Measurements from ENCODE around the gene KRT1. TPM values are rescaled to one million over a fixed set of nuclear protein-coding genes. Genes with fewer than 3 reads are reported as not detected.

The KRT1 gene
- polyA plus RNA-seq, 1 donor = 0.51 TPM

DNA sequence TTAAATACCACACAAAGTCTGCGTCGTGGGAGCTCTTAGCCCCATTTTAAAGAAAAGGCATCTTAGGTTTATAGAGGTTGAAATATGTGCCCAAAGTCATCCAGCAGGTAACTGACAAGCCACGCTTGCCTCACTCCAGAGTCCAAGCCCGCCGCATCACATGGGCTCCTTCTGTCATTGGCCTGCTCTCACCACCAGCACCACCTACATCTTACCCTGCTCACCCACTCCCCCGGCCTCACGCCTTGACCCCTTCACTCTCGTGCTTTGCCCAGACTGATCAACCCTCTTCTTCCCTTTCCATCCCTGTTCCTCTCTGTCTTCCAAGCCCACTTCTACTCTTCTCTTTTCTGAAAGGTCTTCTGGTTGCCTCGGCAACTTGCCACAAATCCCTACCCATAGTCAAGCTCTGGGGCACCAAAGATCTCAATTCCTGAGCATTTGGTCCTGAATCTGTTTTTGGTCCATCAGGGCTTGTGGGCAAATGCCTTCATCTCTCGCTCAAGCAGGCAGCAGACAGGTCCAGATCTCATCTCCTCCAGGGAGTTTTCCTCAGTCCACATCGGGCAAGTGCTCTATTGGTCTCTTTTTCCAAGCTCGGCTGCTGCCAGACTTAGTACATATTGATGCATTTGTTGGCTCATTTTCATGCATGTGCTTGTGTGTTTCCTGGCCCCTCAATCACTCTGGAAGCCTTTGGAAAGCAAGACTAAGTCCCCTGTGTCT lies 3.5 kb upstream of the KRT1 start:
- WGBS (ENCODE audit: insufficient coverage, low lambda C conversion rate) = 89% methylated on average over 3 of the region's 12 CpGs
- DNase-seq = no peak
- no peaks in the 10 kb centered on the region for H3K36me3 ChIP-seq (ENCODE audit: control insufficient read depth, insufficient read depth, low read length)
- H3K27me3 ChIP-seq (ENCODE audit: control insufficient read depth, insufficient read depth, low read length) = peaks cover 31% of the 10 kb centered on the region
- no peaks in the 10 kb centered on the region for H3K4me1 ChIP-seq (ENCODE audit: control insufficient read depth, insufficient read depth, low read length)
- no peak overlapping the region for H3K27ac ChIP-seq (ENCODE audit: low read length)
- H3K9me3 ChIP-seq (ENCODE audit: control insufficient read depth, low read depth, low read length) = no peaks in the 10 kb centered on the region
- H3K4me3 ChIP-seq (ENCODE audit: low read length) = no peak overlapping the region

DNA sequence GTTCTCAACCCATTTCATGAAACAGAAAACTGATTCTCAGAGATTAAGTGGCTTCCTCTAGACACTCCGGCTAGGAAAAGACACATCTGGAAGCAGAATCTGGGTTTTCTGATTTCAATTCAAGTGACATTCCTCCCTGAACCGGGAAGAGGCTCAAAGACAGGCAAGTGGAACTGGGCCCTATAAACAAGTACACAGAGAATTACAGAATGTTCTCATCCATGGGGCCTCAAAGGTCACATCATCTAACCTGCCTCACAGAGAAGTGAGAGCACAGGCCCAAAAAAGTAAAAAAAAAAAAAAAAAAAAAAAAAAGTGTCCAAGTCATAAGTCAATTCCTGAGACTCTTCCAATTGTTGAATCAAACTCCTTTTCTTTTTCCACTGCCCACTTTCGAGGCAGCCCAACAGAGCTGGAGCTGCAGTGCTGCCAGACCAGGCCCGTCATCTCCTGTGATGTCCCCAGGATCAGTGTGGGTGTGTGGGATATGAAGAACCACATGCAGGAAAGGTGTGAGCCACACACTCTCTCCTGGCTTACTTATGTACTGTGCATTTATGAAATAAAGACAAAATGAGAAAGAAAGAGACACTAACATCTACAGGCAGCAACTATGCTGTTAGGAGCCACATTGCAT lies 2.8 kb upstream of the KRT1 start:
- Histone ChIP-seq H3K36me3 (ENCODE audit: control insufficient read depth, insufficient read depth, low read length) (no peaks in the 10 kb centered on the region), H3K27me3 (ENCODE audit: control insufficient read depth, insufficient read depth, low read length) (peaks cover 28% of the 10 kb centered on the region), H3K4me1 (ENCODE audit: control insufficient read depth, insufficient read depth, low read length) (no peaks in the 10 kb centered on the region), H3K9me3 (ENCODE audit: control insufficient read depth, low read depth, low read length) (no peaks in the 10 kb centered on the region), H3K27ac (ENCODE audit: low read length) (no peak overlapping the region), H3K4me3 (ENCODE audit: low read length) (no peak overlapping the region)
- DNase-seq = no peak
- WGBS (ENCODE audit: insufficient coverage, low lambda C conversion rate) = no CpG with 5 or more reads among the region's 4 CpGs

DNA sequence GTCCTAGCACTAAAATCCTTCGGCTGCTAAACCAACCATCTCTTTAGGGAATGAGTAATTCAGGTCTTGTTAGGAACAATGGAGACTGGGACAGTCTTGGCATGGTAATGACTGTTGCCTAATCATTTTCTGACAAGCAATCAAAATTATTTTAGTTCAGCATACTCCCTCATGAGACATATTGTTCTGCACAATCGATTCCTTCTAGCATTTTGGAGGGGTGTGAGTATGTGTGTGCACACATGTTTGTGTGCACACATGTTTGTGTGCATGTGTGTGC lies 2.1 kb upstream of the KRT1 start:
- Histone ChIP-seq H3K27me3 (ENCODE audit: control insufficient read depth, insufficient read depth, low read length) (peaks cover 23% of the 10 kb centered on the region), H3K4me3 (ENCODE audit: low read length) (no peak overlapping the region), H3K4me1 (ENCODE audit: control insufficient read depth, insufficient read depth, low read length) (no peaks in the 10 kb centered on the region), H3K27ac (ENCODE audit: low read length) (no peak overlapping the region), H3K36me3 (ENCODE audit: control insufficient read depth, insufficient read depth, low read length) (no peaks in the 10 kb centered on the region), H3K9me3 (ENCODE audit: control insufficient read depth, low read depth, low read length) (no peaks in the 10 kb centered on the region)
- no CpG with 5 or more reads among the region's 2 CpGs for WGBS (ENCODE audit: insufficient coverage, low lambda C conversion rate)
- no peak for DNase-seq

DNA sequence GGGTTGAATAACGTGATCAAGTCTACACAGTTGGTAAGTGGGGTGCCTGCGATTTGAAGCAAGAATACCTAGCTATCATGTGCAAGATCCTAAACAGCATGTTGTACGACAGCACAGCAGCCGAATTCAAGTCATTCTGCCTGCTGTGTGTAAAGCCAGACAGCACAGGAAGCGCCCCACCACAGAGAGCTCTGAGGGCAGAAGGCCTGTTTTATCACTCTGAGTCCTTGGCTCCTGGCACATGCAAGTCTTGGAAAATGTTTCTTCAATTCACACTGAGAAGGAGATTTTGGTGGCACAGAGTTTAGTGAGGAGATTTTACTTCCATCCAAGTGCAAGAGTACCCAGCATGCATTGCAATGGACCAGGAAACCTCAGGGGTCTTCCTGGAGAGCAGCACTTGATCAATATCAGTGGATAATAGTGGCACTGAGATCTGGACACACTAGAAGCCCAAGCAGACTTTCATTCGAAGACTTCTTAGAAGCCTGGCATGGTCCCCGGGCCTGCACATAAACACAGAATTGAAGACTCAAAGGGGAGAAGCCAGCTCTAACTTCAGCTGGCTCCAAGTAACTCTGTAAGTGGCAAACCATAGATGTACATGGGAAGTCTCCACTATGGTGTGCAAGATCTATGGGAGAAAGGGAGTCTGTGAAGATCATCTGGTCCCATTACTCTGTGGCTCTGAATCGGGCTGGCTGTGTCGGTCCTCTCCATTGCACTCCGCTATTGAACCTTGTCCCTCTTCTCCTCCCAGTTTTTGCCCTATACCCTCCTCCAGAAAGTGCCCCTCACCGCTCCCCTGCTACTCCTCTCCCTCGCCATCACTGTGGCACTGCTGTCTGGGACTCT lies 1.5 kb upstream of the KRT1 start:
- Histone ChIP-seq H3K4me3 (ENCODE audit: low read length) (no peak overlapping the region), H3K9me3 (ENCODE audit: control insufficient read depth, low read depth, low read length) (no peaks in the 10 kb centered on the region), H3K36me3 (ENCODE audit: control insufficient read depth, insufficient read depth, low read length) (no peaks in the 10 kb centered on the region), H3K27ac (ENCODE audit: low read length) (no peak overlapping the region), H3K27me3 (ENCODE audit: control insufficient read depth, insufficient read depth, low read length) (peaks cover 22% of the 10 kb centered on the region), H3K4me1 (ENCODE audit: control insufficient read depth, insufficient read depth, low read length) (no peaks in the 10 kb centered on the region)
- 96% methylated on average over 4 of the region's 12 CpGs for WGBS (ENCODE audit: insufficient coverage, low lambda C conversion rate)
- no peak for DNase-seq

DNA sequence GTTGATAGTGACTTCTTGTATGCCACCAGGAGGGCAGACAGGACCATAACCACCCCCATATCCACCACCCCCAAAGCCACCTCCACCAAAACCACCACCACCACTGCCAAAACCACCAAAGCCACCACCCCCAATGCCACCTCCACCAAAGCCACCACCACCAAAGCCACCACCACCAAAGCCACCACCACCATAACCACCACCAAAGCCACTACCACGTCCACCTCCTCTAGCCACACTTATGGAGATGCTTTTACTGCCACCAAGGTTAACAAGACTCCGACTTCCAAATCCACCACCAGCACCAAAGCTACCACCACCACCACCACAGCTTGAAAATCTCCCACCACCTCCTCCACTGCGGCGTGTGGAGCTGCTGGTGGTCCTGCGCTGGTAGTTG lies 332 bp downstream of the KRT1 start:
- H3K4me3 ChIP-seq (ENCODE audit: low read length) = no peak overlapping the region
- no peaks in the 10 kb centered on the region for H3K9me3 ChIP-seq (ENCODE audit: control insufficient read depth, low read depth, low read length)
- no peak for DNase-seq
- H3K27me3 ChIP-seq (ENCODE audit: control insufficient read depth, insufficient read depth, low read length) = peaks cover 18% of the 10 kb centered on the region
- WGBS (ENCODE audit: insufficient coverage, low lambda C conversion rate) = no CpG with 5 or more reads among the region's 5 CpGs
- no peaks in the 10 kb centered on the region for H3K4me1 ChIP-seq (ENCODE audit: control insufficient read depth, insufficient read depth, low read length)
- H3K27ac ChIP-seq (ENCODE audit: low read length) = no peak overlapping the region
- no peaks in the 10 kb centered on the region for H3K36me3 ChIP-seq (ENCODE audit: control insufficient read depth, insufficient read depth, low read length)

DNA sequence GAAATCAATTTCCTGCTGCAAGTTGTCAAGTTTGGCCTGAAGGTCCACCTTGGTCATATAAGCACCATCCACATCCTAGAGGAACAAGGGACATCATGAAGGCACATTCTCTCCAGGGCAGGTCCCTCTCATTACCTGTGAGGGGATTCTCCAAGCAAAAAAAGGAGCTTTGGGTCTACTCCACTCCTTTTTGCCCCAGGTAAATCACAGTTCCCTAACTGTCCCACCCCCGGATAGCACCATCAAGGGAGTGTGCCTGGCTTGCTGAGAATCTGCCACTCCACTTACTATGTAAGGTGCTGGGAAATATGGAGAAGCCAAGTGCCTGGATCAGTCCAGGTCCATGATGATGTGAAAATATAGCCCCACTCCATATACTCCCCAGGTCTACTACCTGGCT lies 2.5 kb downstream of the KRT1 start:
- no CpG with 5 or more reads among the region's 1 CpG for WGBS (ENCODE audit: insufficient coverage, low lambda C conversion rate)
- no peak for DNase-seq
- H3K36me3 ChIP-seq (ENCODE audit: control insufficient read depth, insufficient read depth, low read length) = no peaks in the 10 kb centered on the region
- H3K4me3 ChIP-seq (ENCODE audit: low read length) = no peak overlapping the region
- no peaks in the 10 kb centered on the region for H3K4me1 ChIP-seq (ENCODE audit: control insufficient read depth, insufficient read depth, low read length)
- H3K27ac ChIP-seq (ENCODE audit: low read length) = no peak overlapping the region
- peaks cover 23% of the 10 kb centered on the region for H3K27me3 ChIP-seq (ENCODE audit: control insufficient read depth, insufficient read depth, low read length)
- no peaks in the 10 kb centered on the region for H3K9me3 ChIP-seq (ENCODE audit: control insufficient read depth, low read depth, low read length)

DNA sequence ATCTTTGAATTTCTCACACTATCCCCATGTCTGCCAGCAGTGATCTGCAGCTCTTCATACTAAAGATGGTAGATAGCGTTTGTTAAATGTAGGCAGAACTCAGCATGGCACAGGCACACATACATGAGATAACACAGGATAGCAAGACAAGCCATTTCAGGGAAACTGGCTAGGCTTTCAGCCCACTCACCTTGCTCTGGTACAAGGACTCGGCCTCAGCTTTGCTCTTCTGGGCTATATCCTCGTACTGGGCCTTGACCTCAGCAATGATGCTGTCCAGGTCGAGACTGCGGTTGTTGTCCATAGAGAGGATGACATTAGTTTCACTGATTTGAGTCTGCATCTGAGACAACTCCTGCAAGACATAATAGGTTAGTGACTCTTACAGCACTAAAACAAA lies 3.1 kb downstream of the KRT1 start:
- no peak overlapping the region for H3K27ac ChIP-seq (ENCODE audit: low read length)
- no peaks in the 10 kb centered on the region for H3K4me1 ChIP-seq (ENCODE audit: control insufficient read depth, insufficient read depth, low read length)
- peaks cover 23% of the 10 kb centered on the region for H3K27me3 ChIP-seq (ENCODE audit: control insufficient read depth, insufficient read depth, low read length)
- no peak overlapping the region for H3K4me3 ChIP-seq (ENCODE audit: low read length)
- H3K9me3 ChIP-seq (ENCODE audit: control insufficient read depth, low read depth, low read length) = no peaks in the 10 kb centered on the region
- H3K36me3 ChIP-seq (ENCODE audit: control insufficient read depth, insufficient read depth, low read length) = no peaks in the 10 kb centered on the region
- no peak for DNase-seq
- no CpG with 5 or more reads among the region's 5 CpGs for WGBS (ENCODE audit: insufficient coverage, low lambda C conversion rate)

DNA sequence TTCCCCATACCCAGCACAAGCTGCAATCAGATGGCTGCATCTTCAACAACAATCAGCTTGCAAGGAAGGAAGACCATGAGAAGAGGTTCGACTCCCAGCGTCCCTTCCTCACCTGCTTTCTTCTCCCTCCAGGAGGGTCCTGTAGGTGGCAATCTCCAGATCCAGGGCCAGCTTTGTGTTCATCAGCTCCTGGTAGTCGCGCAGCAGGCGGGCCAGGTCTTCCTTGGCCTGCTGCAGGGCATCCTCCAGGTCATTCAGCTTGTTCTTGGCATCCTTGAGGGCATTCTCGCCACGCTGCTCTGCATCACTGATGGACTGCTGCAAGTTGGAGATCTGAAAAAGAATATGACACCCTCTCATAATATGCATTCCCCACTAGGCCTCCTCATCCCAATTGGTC lies 4.0 kb downstream of the KRT1 start:
- Histone ChIP-seq H3K27me3 (ENCODE audit: control insufficient read depth, insufficient read depth, low read length) (peaks cover 23% of the 10 kb centered on the region), H3K27ac (ENCODE audit: low read length) (no peak overlapping the region), H3K9me3 (ENCODE audit: control insufficient read depth, low read depth, low read length) (no peaks in the 10 kb centered on the region), H3K36me3 (ENCODE audit: control insufficient read depth, insufficient read depth, low read length) (no peaks in the 10 kb centered on the region), H3K4me1 (ENCODE audit: control insufficient read depth, insufficient read depth, low read length) (no peaks in the 10 kb centered on the region), H3K4me3 (ENCODE audit: low read length) (no peak overlapping the region)
- no peak for DNase-seq
- WGBS (ENCODE audit: insufficient coverage, low lambda C conversion rate) = no CpG with 5 or more reads among the region's 7 CpGs

DNA sequence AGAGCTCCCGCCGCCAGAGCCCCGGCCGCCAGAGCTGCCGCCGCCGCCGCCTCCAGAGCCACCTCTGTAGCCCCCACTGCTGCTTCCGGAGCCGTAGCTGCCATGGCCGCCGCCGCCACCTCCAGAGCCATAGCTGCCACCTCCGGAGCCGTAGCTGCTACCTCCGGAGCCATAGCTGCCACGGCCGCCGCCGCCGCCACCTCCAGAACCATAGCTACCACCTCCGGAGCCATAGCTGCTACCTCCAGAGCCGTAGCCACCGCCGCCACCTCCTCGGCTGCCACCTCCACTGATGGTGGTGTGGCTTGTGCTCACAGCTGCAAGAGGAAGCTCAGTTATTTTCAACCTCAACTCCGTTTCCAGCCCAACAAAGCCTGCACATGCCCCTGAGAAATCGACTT lies 4.9 kb downstream of the KRT1 start:
- no peak for DNase-seq
- peaks cover 24% of the 10 kb centered on the region for H3K27me3 ChIP-seq (ENCODE audit: control insufficient read depth, insufficient read depth, low read length)
- WGBS (ENCODE audit: insufficient coverage, low lambda C conversion rate) = no CpG with 5 or more reads among the region's 28 CpGs

DNA sequence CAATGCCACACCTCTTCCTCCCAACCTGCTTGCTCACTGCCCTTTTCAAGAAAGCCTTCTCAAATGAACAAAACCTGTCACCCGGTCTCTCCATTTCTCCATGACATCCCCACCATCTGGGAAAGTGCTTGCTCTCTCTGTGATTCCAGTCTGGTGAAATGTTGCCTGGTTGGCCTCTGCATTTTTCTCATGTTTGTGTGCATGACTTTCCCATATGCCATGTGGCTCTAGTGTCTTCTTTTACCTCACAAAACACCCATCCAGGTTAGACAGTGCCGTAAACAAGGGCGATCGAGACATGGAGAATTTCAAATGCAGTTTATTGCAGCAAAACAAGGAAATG lies 5.8 kb downstream of the KRT1 start:
- no peak overlapping the region for H3K27ac ChIP-seq (ENCODE audit: low read length)
- no peaks in the 10 kb centered on the region for H3K9me3 ChIP-seq (ENCODE audit: control insufficient read depth, low read depth, low read length)
- H3K36me3 ChIP-seq (ENCODE audit: control insufficient read depth, insufficient read depth, low read length) = no peaks in the 10 kb centered on the region
- no peaks in the 10 kb centered on the region for H3K4me1 ChIP-seq (ENCODE audit: control insufficient read depth, insufficient read depth, low read length)
- DNase-seq = no peak
- H3K4me3 ChIP-seq (ENCODE audit: low read length) = no peak overlapping the region
- WGBS (ENCODE audit: insufficient coverage, low lambda C conversion rate) = 100% methylated on average over 1 of the region's 4 CpGs
- peaks cover 29% of the 10 kb centered on the region for H3K27me3 ChIP-seq (ENCODE audit: control insufficient read depth, insufficient read depth, low read length)

More for the DNA sequence above, 4.9 kb downstream of the KRT1 start:
- Histone ChIP-seq H3K36me3 (ENCODE audit: control insufficient read depth, insufficient read depth, low read length) (no peaks in the 10 kb centered on the region), H3K27ac (ENCODE audit: low read length) (no peak overlapping the region), H3K4me1 (ENCODE audit: control insufficient read depth, insufficient read depth, low read length) (no peaks in the 10 kb centered on the region), H3K9me3 (ENCODE audit: control insufficient read depth, low read depth, low read length) (no peaks in the 10 kb centered on the region), H3K4me3 (ENCODE audit: low read length) (no peak overlapping the region)
